MM.1S (cell line): ENCODE results near the gene SRPK3.

ENCODE experiments used
- CTCF ChIP-seq: fragments of 300-600 bp; sonication (generic); IDR thresholded peaks from 2 replicates; pipeline ENCODE4 v1.5.1; 2016; ENCODE audit warnings: antibody characterized with exemption, low read length, mixed read lengths
- EZH2 ChIP-seq: fragments of 300-600 bp; sonication (generic); optimal IDR thresholded peaks from 2 replicates; pipeline ENCODE3; 2017; ENCODE audit warnings: low read depth, mild to moderate bottlenecking, antibody characterized with exemption, low read length, mixed read lengths

- TF ChIP-seq CTCF (no peak), EZH2 (no peak)
Observed at GRCh38 chrX:153805436-153805835, 24.6 kb downstream of the SRPK3 start.
